Measurements from ENCODE around the gene B4GALNT1. TPM values are rescaled to one million over a fixed set of nuclear protein-coding genes. Genes with fewer than 3 reads are reported as not detected.

The B4GALNT1 gene
- polyA plus RNA-seq, 2 of the 4 experiments (the other 2 are of a cell fraction), result 25.7 to 35.1 TPM

DNA sequence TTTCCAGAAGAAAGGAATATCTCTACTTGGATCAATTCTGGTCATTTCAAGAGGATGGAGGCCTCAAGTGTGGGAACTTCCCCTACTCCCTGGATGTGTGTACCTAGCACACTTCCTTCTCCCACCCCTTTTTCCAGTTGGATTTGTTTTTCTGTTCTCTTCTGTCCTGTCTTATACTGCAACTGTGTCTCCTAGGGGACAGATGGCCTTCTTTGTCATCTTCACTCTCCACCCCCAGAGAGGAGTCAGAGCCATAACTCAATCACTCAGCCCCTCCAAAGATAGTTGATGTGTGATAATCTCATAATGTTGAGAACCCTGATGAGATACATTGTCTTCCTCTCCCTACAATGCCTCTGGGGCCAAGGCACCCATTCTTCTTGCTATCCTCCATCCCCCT, 30.5 kb downstream of the B4GALNT1 start:
- no peak for DNase-seq (ENCODE audit: low read depth in 1 of 2, low spot score in 1 of 2)
- H3K4me3 ChIP-seq, result no peak overlapping the region
- H3K27ac ChIP-seq, result no peak overlapping the region
- CTCF ChIA-PET, result interaction anchor here (1.9 to 20.9 kb wide), 2 partner anchors 11 to 21 kb away, joined by 8 to 336 read pairs; partner anchors contain the start of gene PIP4K2C
- no peak for FAIRE-seq
- H3K4me1 ChIP-seq, result peaks cover 13% of the 10 kb centered on the region; the same call in 2 of the 3 replicates
- H3K4me2 ChIP-seq, result no peak overlapping the region
- no peak for ATAC-seq
- TF ChIP-seq, protein P1, sequence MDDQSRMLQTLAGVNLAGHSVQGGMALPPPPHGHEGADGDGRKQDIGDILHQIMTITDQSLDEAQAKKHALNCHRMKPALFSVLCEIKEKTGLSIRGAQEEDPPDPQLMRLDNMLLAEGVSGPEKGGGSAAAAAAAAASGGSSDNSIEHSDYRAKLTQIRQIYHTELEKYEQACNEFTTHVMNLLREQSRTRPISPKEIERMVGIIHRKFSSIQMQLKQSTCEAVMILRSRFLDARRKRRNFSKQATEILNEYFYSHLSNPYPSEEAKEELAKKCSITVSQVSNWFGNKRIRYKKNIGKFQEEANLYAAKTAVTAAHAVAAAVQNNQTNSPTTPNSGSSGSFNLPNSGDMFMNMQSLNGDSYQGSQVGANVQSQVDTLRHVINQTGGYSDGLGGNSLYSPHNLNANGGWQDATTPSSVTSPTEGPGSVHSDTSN (IDR thresholded peaks at IDR 0.05), result no peak
- TF ChIP-seq HOXA7 (CRISPR knock-in tag; IDR thresholded peaks at IDR 0.05) (no peak), RARB (CRISPR knock-in tag; IDR thresholded peaks at IDR 0.05) (no peak), ESRRA (IDR thresholded peaks at IDR 0.05; ENCODE audit: borderline replicate concordance, low read length) (no peak), POLR2AphosphoS2 (conservative IDR thresholded peaks at IDR 0.05; ENCODE audit: low read length) (no peak), ZFP36 (IDR thresholded peaks at IDR 0.05; ENCODE audit: borderline replicate concordance, partially characterized antibody) (no peak), CHD2 (IDR thresholded peaks at IDR 0.05; ENCODE audit: low read length, partially characterized antibody) (no peak)
- POLR2A ChIA-PET, result no interaction called here
- no peaks in the 10 kb centered on the region for H3K9me3 ChIP-seq

DNA sequence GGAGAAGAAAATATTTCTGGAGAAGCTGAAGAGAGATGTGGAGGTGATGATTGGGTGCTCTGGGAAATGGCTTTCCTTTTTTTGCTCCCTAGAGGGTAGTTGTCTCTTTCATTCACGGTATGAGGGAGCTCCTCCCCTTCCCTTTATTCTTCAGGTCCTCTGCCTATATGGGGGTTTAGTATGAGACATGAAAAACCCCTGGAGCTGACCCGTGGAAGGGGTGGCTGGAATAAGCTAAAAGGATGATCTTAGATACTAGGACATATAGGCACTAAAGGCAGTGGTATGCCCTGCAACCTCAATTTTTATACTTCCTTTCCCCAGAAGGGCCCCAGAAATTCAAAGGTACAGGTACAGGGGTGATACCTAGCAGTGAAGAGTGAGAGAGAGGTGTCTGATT, 32.6 kb downstream of the B4GALNT1 start:
- Histone ChIP-seq H3K4me2 (no peak overlapping the region), H3K9me3 (no peaks in the 10 kb centered on the region), H3K27ac (no peak overlapping the region), H3K4me3 (no peak overlapping the region), H3K4me1 (peaks cover 11% of the 10 kb centered on the region; the same call in 2 of the 3 replicates)
- POLR2A ChIA-PET, result interaction anchor here (0.9 kb wide), 1 partner anchor 9 kb away, joined by 3 read pairs; the partner anchor contains the start of gene PIP4K2C
- ATAC-seq (no peak), DNase-seq (ENCODE audit: low read depth in 1 of 2, low spot score in 1 of 2) (no peak), FAIRE-seq (no peak)
- TF ChIP-seq, protein P2, sequence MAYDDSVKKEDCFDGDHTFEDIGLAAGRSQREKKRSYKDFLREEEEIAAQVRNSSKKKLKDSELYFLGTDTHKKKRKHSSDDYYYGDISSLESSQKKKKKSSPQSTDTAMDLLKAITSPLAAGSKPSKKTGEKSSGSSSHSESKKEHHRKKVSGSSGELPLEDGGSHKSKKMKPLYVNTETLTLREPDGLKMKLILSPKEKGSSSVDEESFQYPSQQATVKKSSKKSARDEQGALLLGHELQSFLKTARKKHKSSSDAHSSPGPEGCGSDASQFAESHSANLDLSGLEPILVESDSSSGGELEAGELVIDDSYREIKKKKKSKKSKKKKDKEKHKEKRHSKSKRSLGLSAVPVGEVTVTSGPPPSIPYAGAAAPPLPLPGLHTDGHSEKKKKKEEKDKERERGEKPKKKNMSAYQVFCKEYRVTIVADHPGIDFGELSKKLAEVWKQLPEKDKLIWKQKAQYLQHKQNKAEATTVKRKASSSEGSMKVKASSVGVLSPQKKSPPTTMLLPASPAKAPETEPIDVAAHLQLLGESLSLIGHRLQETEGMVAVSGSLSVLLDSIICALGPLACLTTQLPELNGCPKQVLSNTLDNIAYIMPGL (CRISPR knock-in tag; IDR thresholded peaks at IDR 0.05; ENCODE audit: borderline replicate concordance), result no peak
- TF ChIP-seq KDM5A (IDR thresholded peaks at IDR 0.05), result no peak
- no peak for TF ChIP-seq BHLHE40 (IDR thresholded peaks at IDR 0.05; ENCODE audit: low read depth, low read length)
- TF ChIP-seq HEYL (CRISPR knock-in tag; IDR thresholded peaks at IDR 0.05), result no peak
- TF ChIP-seq ZC3H11A (IDR thresholded peaks at IDR 0.05), result no peak
- no peak for TF ChIP-seq NPAS2 (CRISPR knock-in tag; IDR thresholded peaks at IDR 0.05; ENCODE audit: borderline replicate concordance)
- TF ChIP-seq EP300 (IDR thresholded peaks at IDR 0.05), result no peak
- TF ChIP-seq EHF (CRISPR knock-in tag; IDR thresholded peaks at IDR 0.05), result no peak
- TF ChIP-seq HOXA7 (CRISPR knock-in tag; IDR thresholded peaks at IDR 0.05), result no peak
- TF ChIP-seq RFX5 (IDR thresholded peaks at IDR 0.05), result no peak
- TF ChIP-seq, protein P3, sequence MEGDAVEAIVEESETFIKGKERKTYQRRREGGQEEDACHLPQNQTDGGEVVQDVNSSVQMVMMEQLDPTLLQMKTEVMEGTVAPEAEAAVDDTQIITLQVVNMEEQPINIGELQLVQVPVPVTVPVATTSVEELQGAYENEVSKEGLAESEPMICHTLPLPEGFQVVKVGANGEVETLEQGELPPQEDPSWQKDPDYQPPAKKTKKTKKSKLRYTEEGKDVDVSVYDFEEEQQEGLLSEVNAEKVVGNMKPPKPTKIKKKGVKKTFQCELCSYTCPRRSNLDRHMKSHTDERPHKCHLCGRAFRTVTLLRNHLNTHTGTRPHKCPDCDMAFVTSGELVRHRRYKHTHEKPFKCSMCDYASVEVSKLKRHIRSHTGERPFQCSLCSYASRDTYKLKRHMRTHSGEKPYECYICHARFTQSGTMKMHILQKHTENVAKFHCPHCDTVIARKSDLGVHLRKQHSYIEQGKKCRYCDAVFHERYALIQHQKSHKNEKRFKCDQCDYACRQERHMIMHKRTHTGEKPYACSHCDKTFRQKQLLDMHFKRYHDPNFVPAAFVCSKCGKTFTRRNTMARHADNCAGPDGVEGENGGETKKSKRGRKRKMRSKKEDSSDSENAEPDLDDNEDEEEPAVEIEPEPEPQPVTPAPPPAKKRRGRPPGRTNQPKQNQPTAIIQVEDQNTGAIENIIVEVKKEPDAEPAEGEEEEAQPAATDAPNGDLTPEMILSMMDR (IDR thresholded peaks at IDR 0.05), result no peak
- no peak for TF ChIP-seq HDAC2 (IDR thresholded peaks at IDR 0.05)
- TF ChIP-seq, protein P4, sequence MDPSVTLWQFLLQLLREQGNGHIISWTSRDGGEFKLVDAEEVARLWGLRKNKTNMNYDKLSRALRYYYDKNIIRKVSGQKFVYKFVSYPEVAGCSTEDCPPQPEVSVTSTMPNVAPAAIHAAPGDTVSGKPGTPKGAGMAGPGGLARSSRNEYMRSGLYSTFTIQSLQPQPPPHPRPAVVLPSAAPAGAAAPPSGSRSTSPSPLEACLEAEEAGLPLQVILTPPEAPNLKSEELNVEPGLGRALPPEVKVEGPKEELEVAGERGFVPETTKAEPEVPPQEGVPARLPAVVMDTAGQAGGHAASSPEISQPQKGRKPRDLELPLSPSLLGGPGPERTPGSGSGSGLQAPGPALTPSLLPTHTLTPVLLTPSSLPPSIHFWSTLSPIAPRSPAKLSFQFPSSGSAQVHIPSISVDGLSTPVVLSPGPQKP (IDR thresholded peaks at IDR 0.05; ENCODE audit: low read depth, low read length), result no peak
- no peak for TF ChIP-seq CHD2 (IDR thresholded peaks at IDR 0.05; ENCODE audit: low read length, partially characterized antibody)
- TF ChIP-seq, protein P5, sequence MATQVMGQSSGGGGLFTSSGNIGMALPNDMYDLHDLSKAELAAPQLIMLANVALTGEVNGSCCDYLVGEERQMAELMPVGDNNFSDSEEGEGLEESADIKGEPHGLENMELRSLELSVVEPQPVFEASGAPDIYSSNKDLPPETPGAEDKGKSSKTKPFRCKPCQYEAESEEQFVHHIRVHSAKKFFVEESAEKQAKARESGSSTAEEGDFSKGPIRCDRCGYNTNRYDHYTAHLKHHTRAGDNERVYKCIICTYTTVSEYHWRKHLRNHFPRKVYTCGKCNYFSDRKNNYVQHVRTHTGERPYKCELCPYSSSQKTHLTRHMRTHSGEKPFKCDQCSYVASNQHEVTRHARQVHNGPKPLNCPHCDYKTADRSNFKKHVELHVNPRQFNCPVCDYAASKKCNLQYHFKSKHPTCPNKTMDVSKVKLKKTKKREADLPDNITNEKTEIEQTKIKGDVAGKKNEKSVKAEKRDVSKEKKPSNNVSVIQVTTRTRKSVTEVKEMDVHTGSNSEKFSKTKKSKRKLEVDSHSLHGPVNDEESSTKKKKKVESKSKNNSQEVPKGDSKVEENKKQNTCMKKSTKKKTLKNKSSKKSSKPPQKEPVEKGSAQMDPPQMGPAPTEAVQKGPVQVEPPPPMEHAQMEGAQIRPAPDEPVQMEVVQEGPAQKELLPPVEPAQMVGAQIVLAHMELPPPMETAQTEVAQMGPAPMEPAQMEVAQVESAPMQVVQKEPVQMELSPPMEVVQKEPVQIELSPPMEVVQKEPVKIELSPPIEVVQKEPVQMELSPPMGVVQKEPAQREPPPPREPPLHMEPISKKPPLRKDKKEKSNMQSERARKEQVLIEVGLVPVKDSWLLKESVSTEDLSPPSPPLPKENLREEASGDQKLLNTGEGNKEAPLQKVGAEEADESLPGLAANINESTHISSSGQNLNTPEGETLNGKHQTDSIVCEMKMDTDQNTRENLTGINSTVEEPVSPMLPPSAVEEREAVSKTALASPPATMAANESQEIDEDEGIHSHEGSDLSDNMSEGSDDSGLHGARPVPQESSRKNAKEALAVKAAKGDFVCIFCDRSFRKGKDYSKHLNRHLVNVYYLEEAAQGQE (IDR thresholded peaks at IDR 0.05), result no peak
- no peak for TF ChIP-seq EHMT2 (IDR thresholded peaks at IDR 0.05; ENCODE audit: low read depth)
- TF ChIP-seq, protein P6, sequence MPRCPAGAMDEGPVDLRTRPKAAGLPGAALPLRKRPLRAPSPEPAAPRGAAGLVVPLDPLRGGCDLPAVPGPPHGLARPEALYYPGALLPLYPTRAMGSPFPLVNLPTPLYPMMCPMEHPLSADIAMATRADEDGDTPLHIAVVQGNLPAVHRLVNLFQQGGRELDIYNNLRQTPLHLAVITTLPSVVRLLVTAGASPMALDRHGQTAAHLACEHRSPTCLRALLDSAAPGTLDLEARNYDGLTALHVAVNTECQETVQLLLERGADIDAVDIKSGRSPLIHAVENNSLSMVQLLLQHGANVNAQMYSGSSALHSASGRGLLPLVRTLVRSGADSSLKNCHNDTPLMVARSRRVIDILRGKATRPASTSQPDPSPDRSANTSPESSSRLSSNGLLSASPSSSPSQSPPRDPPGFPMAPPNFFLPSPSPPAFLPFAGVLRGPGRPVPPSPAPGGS (IDR thresholded peaks at IDR 0.05), result no peak
- CTCF ChIA-PET, result interaction anchor here (0.7 to 4.3 kb wide), 9 partner anchors 9 to 38 kb away, joined by 3 to 43 read pairs (median 4); partner anchors contain the start of gene B4GALNT1
- WGBS (ENCODE audit: missing lambda C conversion rate), result 73% methylated on average over 2 of the region's 2 CpGs

Measured in A549 (cell line).